ENCODE data around the gene P2RY6.
A peak's percentile ranks its signal among the peaks of the same experiment; 100 is the strongest.
"Not testable (repeated sequence)": the region's sequence is repeated elsewhere in the genome, so short reads cannot be mapped to it uniquely, and the experiment has no call there.

The P2RY6 gene, protein sequence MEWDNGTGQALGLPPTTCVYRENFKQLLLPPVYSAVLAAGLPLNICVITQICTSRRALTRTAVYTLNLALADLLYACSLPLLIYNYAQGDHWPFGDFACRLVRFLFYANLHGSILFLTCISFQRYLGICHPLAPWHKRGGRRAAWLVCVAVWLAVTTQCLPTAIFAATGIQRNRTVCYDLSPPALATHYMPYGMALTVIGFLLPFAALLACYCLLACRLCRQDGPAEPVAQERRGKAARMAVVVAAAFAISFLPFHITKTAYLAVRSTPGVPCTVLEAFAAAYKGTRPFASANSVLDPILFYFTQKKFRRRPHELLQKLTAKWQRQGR

DNA sequence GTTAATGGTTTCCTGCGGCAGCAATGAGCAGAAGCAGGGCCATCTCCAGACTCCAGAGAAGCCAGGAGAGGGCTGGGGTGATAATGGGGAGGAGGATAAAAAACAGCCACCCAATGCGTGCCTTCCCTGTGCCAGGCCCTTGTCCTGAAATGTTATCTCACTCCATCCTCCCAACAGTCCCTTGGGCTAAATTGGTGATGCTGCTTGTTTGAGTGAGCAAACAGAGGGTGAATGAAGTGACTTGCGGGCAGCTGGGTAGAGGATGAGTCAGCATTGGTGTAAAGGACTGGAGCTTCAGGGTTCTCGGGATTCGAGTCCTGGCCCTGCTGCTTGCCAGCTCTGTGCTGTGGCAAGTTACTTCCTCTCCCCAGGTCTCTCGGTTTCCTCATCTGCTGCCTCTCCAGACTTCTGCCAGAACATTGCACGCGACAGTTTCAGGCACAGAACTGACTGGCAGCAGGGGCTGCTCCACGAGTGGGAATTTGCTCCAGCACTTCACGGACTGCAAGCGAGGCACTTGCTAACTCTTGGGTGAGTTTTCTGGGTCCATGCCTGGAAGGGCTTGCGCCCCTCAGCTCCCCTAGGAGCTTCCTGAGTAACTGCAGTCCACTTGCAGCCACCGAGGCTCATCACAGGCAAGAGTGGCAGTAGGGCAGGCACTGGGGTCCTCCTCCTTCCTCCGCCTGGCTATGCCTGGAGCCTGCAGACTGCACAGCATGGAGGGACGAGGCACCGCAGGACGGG is at the start of gene P2RY6:
P2RY6 (plus strand) TSS at position 403 of the 744 bp plus-strand sequence. CDS start 24,181 bp downstream, outside the sequence.
- peak; percentile 27 for DNase-seq

DNA sequence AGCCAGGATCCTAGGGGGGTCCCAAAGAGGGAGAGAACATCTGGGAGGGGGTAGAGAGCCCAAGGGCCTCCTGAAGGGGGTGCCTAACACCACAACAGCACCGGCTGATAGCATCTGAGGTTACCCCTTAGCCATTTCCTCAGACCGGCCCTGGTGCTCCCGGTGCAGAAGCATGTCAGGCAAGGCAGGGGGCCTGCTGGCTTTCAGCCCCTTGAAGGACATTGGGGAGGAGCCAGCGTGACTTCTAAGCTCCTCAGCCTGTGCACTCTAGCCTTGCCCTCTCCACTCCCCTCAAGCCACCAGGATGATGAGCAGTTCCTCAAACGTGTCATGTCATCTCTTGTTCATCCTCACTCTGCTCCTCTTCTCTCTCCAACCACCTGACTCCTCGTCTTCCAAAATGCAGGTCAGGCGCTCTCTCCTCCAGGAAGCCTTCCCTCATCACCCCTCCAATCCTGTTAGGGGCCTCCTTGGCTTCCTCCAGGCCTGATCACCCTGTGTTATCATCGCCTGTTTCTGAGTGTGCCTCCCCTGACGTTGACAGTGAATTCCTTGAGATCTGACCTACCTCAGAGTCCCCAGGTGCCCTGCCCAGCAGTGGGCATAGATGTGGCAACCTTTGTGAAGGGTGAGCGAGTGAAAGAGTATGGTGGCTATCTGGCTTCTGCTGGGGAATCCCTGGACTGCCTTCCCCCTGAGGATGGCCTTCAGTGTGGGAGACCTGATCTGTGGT is 48.0 kb upstream of the P2RY6 start:
- DNase-seq: peak; percentile 13

DNA sequence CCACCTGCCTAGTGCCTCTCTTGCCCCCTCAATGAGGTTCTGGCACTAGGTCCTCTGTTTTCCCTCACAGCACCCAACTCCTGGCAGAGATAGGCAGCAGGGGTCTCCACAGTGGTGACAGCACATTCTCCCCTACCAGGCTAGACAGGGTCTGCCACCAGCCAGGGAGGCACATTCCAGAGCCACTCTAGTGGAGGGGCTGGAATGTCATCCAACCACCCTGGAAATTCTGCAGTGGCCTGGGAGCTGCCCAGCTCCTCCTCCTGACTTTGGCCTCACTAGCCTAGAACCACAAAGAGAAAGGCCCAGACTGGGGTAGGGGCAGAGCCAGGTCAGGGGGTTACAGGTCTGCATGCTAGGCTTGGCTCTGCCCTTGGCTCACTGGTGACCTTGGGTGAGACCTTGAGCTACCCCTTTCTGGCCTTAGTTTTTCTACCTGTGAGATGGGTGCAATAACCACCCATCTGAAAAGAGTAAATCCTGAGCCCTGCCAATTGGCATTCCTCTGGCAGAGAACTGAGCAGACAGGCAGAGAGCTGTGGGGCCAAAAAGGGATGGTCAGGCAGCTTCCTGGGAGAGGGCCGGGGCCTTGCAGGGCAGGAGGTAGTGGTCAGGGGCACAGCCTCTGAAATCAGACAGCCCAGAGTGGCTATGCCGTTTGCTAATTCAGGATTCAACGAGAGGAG is 47.0 kb upstream of the P2RY6 start:
- peak; percentile 12 for DNase-seq

DNA sequence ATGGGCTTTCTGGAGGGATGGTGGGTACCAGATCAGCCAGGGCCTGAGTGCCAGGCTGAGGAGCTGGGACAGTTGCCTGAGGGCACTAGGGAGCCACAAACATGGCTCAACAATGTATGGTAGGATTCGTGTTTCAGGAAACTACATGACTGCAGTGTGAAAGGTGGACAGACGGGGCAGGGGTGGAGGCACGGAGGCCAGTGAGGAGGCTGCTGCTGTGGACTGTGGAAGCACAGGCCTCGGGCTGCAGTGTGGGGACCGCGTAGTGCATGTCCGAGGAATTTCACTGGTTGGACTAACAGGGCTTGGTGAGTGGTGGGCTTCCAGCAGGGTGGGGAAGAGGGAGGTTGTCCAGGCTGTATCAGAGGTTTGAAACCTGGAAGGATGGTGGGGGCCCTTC is 46.3 kb upstream of the P2RY6 start:
- peak; percentile 4 for DNase-seq

DNA sequence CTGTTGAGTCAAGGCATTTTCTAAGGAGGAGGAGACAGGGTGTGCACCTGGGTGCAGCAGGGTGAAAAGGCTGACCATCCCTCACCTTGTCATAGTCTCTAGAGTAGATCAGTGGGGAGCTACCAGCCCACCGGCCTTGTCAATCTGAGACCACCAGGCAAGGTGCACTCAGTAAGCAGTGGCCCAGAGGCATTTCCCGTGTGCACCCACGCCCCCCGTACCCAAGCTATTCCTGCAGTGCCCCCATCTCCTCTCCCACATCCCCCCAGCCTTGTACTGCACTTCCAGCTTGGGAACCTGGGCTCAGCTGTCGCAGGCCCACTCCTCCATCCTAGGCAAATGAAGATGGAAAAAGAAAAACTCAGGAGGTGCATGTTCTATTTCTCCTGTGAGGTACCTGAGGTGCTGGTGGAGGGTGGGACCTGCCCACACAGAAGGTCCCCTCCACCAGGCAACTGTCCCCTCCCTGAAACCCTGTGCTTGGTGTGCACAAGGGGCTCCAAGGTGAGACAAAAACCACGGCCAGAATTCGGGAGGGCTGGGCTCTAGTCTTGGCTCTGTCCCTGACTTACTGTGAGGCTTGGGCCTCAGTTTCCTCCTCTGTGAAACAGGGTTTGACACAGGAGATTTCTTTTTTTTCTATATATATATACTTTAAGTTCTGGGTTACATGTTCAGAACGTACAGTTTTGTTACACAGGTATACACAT is 45.7 kb upstream of the P2RY6 start:
- DNase-seq: peak; percentile 10

DNA sequence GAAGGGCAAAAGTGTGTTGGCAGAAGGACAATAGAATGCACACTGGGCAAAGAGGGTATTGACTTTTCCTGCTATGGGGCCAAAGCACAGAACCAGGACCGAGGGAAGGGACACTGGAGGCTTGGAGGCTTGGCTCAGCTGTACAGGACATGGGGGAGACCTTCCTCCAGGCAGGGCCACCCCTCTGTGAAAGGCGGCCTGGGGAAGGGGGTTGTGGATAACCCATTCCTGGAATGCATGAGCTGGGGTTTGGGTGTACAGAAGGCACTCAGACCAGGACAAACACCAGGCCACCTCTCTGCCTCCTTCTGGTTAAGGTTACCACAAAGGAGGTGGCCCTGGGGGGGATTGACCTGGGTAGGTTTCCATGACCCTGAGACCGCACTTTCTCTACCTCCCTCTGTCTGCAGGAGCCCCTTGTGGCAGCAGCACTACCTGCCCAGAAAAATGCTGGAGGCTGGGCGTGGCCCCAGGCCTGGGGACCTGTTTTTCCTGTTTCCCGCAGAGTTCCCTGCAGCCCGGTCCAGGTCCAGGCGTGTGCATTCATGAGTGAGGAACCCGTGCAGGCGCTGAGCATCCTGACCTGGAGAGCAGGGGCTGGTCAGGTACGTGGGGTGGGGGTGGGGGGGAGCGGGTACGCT is 44.4 kb upstream of the P2RY6 start:
- DNase-seq: peak; percentile 11

DNA sequence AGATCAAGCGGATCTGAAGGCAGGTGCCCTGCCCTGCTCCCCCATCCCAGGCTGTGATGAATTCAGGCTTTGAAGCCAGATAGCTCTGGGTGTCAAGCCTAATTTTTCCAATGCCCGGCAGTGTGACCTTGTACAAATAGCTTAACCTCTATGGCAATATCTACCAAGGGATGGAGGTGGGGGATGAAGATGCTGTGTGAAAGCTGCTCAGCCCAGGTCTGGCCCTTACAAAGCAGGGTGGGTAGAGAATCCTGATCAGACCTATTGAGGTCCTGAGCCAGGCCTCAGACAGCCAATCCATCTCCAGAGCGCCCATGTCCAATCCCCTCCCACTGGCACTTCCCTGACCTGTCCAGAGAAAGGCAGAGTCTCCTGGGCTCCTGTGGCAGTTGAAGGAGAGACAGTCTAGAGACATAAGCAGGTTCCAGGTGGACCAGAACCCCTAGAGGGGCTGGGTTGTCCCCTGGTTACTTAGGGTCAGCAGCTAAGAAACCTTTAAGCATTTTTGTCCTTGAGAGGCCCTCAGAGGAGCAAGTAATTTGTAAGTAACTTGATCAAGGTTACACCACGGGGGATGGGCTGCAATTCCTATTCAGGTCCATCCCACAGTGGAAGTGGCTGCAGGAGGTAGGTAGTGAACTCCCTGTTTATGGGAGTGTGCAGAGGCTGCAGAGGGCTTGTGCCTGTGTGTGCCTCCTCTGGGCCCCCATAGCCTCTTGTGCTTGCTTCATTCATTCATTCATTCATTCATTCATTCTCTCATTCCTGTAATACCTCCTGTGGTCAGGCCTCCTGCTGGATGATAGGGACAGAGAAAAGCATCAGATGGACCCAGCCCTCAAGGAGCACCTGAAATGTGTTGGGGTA is 43.6 kb upstream of the P2RY6 start:
- peak; percentile 11 for DNase-seq

DNA sequence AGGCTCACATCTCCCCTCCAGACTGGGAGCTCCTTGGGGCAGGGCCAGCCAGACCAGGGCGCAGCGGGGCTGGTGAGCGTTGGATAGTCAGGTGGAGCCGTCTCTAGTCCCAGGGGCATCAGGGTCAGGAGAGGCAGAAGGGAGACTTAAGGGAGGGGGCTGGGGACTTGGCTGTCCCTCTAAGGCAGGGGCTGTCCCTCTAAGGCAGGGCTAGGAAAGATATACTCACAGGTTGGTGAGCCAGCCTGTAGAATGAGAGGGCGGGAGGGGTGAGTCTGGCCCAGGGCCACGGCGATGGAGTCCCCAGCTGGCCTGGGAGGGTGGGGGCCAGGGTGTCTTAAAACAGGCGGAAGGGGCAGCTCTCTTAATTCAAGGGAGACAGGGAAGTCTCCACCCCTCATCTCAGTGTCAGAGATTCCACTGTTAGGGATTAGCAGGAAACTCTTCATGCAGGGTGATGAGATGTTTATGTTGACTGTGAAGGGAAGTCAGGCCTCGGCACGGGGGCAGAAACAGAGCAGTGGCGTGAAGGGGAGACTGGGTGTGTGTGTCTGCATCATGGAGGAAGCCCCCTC is 42.7 kb upstream of the P2RY6 start:
- peak; percentile 25 for DNase-seq

DNA sequence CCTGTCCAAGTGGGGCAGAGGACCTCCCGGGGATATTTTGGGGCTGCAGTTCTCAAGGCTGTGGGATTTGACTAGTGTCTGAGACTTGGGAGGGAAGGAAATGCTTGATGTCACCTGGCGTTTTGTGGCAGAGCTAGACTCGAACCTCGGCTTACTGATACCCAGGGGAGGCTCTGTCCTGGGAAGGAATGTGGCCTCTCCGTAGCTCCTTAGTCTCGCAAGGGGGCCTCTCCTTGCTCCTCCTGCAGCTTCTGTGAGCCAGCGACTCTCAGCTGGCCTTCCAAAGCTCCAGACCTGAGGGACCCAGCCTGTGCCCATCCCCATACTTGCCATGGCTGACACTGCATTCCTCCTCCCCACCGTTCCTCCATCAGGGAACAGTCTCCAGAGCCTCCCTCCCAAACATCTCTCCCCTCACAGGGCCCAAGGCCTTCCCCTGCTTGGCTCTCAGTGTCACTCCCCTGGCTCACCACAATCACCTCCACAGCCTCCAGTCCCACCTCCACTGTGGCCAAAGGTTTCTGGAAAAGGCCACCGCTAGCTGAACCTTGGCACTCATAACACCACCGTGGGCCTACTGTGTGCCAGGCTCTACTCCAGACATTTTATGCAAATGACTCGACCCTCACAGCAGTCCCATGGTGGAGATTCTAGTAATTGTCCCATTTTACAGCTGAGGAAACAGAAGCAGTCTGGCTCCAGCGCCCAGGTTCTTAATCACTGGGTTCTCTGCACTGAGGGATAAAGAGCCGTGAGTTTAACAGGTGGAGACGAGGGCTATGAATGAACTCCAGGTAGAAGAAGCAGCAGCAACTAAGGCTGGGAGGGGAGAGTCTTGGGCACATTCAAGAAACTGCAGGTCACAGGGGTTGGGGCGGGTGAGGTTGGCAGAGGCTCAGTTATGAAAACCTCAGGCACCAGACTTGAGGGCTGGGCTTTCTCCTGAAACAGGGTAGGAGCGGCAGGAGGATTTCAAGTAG is 42.0 kb upstream of the P2RY6 start:
- peak; percentile 12 for DNase-seq

DNA sequence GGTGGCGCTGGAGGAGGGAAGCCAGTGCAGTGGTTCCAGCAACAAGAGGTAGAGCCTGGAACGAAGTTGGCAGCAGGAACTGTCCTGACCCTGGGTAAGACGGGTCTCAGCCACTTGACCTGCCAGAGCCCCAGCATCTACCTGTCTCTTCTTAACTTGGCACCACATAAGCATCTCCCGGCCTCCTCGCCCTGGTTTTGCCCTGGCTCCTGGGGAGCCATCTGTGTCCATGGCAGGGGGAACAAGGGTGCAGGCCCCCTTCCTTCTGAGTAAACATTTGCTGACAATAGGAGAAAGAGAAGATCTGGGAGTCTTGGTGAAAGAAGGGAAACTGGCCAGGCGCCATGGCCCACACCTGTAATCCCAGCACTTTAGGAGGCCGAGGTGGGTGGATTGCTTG is 41.2 kb upstream of the P2RY6 start:
- DNase-seq: peak; percentile 6

DNA sequence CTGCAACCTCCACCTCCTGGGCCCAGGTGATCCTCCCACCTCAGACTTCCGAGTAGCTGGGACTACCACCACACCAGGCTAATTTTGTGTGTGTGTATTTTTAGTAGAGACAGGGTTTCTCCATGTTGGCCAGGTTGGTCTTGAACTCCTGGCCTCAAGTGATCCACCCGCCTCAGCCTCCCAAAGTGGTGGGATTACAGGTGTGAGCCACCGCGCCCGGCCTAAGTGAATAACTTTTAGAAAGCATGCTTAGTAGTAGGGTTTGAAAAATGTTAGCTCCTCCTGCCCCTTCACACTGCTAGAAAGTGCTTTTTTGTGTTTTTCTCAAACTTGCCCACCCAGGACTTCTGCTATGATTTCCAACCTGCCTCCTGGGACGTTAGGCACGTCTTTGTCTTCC is 39.7 kb upstream of the P2RY6 start:
- DNase-seq: not testable (repeated sequence)

DNA sequence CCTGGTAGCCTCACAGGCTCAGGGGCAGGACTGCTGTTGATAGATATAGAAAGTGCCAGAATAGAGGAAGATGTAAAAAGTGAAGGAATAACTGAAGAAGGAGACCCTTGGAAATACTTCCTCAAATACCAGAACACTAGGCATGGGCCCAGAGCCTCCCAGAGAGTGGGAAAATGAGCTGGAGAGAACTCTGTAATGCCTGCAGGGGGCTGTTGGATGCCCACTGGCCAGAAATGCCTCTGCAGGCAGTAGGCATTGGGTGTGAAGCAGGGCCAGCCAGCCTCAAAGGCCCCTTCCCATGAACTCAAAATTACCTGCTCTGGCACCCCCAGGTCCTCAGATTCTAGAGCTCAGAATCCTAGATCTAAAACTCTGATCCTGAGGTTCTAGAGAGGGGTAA is 38.9 kb upstream of the P2RY6 start:
- DNase-seq: no peak

DNA sequence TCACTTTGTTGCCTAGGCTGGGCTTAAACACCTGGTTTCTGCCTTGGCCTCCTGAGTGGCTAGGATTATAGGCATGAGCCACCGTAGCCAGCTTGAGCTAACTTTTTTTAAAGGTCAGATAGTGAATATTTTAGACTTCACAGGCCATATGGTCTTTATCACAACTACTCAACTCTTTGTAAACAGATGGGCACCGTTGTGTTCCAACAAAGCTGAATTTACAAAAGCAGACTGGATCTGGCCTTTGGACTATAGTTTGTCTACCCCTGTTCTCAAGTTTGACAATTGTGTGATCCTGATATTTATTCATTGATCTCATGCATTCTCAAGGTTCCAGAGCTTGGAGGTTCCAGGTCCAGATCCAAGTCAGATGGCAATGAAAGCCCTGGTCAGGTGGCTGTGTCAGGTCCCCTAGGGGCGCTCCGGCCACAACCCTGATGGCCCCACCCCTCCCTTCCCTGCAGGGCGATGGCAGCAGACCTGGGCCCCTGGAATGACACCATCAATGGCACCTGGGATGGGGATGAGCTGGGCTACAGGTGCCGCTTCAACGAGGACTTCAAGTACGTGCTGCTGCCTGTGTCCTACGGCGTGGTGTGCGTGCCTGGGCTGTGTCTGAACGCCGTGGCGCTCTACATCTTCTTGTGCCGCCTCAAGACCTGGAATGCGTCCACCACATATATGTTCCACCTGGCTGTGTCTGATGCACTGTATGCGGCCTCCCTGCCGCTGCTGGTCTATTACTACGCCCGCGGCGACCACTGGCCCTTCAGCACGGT is 38.3 kb upstream of the P2RY6 start:
- no peak for DNase-seq

DNA sequence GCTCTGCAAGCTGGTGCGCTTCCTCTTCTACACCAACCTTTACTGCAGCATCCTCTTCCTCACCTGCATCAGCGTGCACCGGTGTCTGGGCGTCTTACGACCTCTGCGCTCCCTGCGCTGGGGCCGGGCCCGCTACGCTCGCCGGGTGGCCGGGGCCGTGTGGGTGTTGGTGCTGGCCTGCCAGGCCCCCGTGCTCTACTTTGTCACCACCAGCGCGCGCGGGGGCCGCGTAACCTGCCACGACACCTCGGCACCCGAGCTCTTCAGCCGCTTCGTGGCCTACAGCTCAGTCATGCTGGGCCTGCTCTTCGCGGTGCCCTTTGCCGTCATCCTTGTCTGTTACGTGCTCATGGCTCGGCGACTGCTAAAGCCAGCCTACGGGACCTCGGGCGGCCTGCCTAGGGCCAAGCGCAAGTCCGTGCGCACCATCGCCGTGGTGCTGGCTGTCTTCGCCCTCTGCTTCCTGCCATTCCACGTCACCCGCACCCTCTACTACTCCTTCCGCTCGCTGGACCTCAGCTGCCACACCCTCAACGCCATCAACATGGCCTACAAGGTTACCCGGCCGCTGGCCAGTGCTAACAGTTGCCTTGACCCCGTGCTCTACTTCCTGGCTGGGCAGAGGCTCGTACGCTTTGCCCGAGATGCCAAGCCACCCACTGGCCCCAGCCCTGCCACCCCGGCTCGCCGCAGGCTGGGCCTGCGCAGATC is 37.5 kb upstream of the P2RY6 start:
- DNase-seq: peak; percentile 12

DNA sequence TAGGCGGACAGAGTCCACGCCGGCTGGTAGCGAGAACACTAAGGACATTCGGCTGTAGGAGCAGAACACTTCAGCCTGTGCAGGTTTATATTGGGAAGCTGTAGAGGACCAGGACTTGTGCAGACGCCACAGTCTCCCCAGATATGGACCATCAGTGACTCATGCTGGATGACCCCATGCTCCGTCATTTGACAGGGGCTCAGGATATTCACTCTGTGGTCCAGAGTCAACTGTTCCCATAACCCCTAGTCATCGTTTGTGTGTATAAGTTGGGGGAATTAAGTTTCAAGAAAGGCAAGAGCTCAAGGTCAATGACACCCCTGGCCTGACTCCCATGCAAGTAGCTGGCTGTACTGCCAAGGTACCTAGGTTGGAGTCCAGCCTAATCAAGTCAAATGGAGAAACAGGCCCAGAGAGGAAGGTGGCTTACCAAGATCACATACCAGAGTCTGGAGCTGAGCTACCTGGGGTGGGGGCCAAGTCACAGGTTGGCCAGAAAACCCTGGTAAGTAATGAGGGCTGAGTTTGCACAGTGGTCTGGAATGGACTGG is 36.8 kb upstream of the P2RY6 start:
- DNase-seq: no peak

DNA sequence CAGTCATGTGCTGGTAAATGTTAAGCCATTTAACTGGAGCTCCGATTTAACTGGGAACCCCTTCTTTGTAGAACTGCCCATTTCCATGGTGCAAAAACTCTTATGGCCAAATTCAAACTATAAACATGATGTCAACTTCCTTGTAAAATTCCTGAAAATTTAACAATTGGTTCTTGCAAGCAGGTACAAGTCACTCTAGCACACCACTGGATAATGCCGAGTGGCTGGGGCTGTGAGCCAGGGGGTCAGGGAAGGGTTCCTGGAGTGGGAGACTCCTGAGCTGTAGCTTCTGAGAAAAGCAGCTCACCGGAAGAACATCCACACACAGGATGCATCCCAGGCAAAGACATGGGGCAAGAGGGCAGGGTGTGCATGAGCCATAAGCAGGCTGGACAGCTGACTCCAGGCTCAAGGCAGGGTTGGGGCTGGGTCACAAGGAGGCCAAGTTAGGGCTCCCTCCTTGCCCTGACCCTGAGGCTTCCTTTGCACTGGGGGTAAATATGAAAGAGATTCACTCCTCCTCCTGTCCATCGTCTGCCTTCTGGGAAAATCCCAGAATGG is 35.9 kb upstream of the P2RY6 start:
- peak; percentile 12 for DNase-seq

DNA sequence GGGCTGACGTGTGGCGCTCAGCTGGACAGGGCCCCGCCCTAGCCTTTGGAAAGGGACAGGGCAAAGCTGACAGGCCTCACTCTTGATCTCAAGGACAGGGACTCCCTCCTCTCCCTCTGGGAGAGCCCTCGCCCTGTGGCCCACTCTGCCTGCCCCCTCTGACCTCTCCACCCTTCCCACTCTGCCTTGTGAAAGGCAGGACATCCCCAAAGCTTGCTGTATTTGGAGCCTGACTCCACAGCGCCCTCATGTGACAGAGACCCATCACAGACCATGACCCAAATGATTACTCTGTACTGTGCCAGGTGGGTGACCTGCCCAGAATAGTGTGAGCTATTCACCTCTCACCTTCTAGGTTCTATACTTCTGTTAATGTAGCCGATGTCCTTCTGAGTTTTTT is 35.3 kb upstream of the P2RY6 start:
- DNase-seq: peak; percentile 27

Measured in femur (tissue), 1 donor.